Measurements from ENCODE around the gene FGD4.

GRCh38 chr12:32659908-32660440 lies 260.6 kb downstream of the FGD4 start:
- TF ChIP-seq EZH2 (IDR thresholded peaks at IDR 0.05; ENCODE audit: insufficient read depth, poor library complexity, severe bottlenecking) (no peak), EZH2phosphoT487 (IDR thresholded peaks at IDR 0.05; ENCODE audit: insufficient read depth, low read depth) (no peak)

Data from GM23248 (cell line).